ENCODE measurements around the gene PRKCE. TPM values are rescaled to one million over a fixed set of nuclear protein-coding genes. Genes with fewer than 3 reads are reported as not detected.

The PRKCE gene
- total and polyA plus RNA-seq, 2 experiments from 2014 or later = 9.6 to 11.9 TPM

DNA sequence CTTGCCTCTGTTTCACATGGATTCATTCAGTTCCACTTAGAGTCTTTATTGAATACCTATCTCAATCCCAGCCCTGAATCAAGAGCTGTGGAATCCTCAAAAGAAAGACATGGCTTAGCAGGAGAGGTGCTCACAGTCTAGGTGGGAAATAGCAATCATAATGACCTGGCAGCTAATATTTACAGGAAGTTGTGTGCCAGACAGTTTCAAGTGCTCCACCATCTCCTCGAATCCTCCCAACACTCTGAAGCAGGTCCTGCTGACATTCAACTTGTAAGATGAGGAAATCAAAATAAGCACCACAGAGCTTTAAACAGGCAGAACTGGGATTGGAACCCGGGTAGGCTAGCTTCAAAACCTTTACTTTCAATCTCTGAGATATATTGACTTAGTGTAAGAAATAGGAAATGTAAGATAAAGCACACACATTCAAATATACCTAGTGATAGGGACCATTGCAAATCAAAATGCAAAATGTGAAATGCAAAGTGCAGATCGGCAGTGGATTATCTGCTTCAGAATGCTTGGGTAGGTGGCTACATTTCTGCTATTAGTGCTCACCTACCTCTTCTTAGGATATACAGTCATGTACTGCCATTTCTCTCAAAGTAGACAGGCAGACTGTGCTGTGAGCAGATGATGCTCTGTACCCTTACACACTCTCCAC, 182.0 kb downstream of the PRKCE start:
- Histone ChIP-seq H3K9me2 (replicated peaks; ENCODE audit: insufficient read depth) (no peaks in the 10 kb centered on the region), H3K4me1 (ENCODE audit: insufficient read depth) (no peaks in the 10 kb centered on the region), H3K9me3 (ENCODE audit: low read depth) (peaks cover 8% of the 10 kb centered on the region), H3K4me2 (no peak overlapping the region), H3K79me2 (peaks cover 2% of the 10 kb centered on the region), H2AFZ (no peak overlapping the region), H3K36me3 (replicated peaks; ENCODE audit: insufficient read depth, low read depth) (no peaks in the 10 kb centered on the region), H3K27ac (no peak overlapping the region), H3K4me3 (no peak overlapping the region), H3K27me3 (no peaks in the 10 kb centered on the region), H4K20me1 (ENCODE audit: insufficient read depth, poor library complexity, severe bottlenecking) (no peaks in the 10 kb centered on the region)
- TF ChIP-seq EZH2phosphoT487 (IDR thresholded peaks at IDR 0.05; ENCODE audit: low read depth, severe bottlenecking, unreplicated experiment) = no peak
- TF ChIP-seq, protein P1, sequence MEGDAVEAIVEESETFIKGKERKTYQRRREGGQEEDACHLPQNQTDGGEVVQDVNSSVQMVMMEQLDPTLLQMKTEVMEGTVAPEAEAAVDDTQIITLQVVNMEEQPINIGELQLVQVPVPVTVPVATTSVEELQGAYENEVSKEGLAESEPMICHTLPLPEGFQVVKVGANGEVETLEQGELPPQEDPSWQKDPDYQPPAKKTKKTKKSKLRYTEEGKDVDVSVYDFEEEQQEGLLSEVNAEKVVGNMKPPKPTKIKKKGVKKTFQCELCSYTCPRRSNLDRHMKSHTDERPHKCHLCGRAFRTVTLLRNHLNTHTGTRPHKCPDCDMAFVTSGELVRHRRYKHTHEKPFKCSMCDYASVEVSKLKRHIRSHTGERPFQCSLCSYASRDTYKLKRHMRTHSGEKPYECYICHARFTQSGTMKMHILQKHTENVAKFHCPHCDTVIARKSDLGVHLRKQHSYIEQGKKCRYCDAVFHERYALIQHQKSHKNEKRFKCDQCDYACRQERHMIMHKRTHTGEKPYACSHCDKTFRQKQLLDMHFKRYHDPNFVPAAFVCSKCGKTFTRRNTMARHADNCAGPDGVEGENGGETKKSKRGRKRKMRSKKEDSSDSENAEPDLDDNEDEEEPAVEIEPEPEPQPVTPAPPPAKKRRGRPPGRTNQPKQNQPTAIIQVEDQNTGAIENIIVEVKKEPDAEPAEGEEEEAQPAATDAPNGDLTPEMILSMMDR (IDR thresholded peaks at IDR 0.05; ENCODE audit: poor library complexity) = no peak
- TF ChIP-seq EZH2 (IDR thresholded peaks at IDR 0.05; ENCODE audit: borderline replicate concordance) = no peak
- 85% methylated on average over 3 of the region's 3 CpGs for WGBS (ENCODE audit: low lambda C conversion rate, missing lambda C conversion rate)
- DNase-seq (ENCODE audit: low spot score) = no peak

DNA sequence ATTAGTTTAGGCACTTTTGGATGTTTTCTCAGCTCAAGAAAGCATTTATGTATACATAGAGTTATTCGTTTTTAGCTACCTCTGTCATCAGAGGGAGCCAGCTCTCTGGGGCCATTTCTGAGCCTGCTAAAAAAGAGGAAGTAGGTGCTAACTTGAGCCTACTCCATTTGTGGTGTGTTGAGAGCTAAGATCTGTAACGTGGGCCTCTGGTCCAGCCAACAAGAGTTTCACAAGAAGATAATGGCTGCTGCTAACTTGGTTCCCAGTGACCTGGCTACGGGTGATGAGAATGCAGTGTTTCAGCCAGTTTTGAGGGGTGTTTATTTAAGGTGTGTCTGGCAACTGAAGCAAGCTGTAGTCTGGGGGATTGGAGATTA, 182.5 kb downstream of the PRKCE start:
- no peaks in the 10 kb centered on the region for H3K36me3 ChIP-seq (replicated peaks; ENCODE audit: insufficient read depth, low read depth)
- H3K9me2 ChIP-seq (replicated peaks; ENCODE audit: insufficient read depth) = no peaks in the 10 kb centered on the region
- H3K27ac ChIP-seq = no peak overlapping the region
- no peak for DNase-seq (ENCODE audit: low spot score)
- H3K27me3 ChIP-seq = no peaks in the 10 kb centered on the region
- WGBS (ENCODE audit: low lambda C conversion rate, missing lambda C conversion rate) = 55% methylated on average over 3 of the region's 3 CpGs
- H3K79me2 ChIP-seq = peaks cover 2% of the 10 kb centered on the region
- H4K20me1 ChIP-seq (ENCODE audit: insufficient read depth, poor library complexity, severe bottlenecking) = no peaks in the 10 kb centered on the region
- peaks cover 8% of the 10 kb centered on the region for H3K9me3 ChIP-seq (ENCODE audit: low read depth)
- no peak overlapping the region for H2AFZ ChIP-seq
- H3K4me2 ChIP-seq = no peak overlapping the region
- H3K4me1 ChIP-seq (ENCODE audit: insufficient read depth) = no peaks in the 10 kb centered on the region
- no peak overlapping the region for H3K4me3 ChIP-seq
- TF ChIP-seq, protein P1 (IDR thresholded peaks at IDR 0.05; ENCODE audit: poor library complexity) = no peak
- TF ChIP-seq EZH2 (IDR thresholded peaks at IDR 0.05; ENCODE audit: borderline replicate concordance) (no peak), EZH2phosphoT487 (IDR thresholded peaks at IDR 0.05; ENCODE audit: low read depth, severe bottlenecking, unreplicated experiment) (no peak)

DNA sequence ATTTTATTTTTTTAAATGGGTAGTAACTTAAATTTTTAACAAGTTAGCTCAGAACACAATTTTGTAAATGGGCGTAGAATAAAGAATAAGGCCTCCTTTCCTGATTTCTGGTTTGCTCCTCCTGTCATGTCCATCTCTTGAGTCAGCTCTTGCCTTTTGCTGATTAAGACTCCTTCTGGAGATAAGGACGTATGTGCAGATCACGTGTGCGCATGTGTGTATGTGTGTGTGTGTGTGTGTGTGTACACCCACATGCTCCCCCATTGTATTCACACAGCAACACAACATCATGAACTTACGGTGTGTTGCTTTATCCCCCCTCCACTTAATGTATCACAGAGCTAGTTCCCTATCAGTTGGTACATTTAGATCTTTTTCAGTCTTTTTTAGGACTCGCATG, 182.9 kb downstream of the PRKCE start:
- H3K27me3 ChIP-seq = no peaks in the 10 kb centered on the region
- no peak for TF ChIP-seq EZH2phosphoT487 (IDR thresholded peaks at IDR 0.05; ENCODE audit: low read depth, severe bottlenecking, unreplicated experiment)
- TF ChIP-seq, protein P1 (IDR thresholded peaks at IDR 0.05; ENCODE audit: poor library complexity) = no peak
- TF ChIP-seq EZH2 (IDR thresholded peaks at IDR 0.05; ENCODE audit: borderline replicate concordance) = no peak
- 92% methylated on average over 6 of the region's 6 CpGs for whole genome bisulfite sequencing (ENCODE audit: low lambda C conversion rate, missing lambda C conversion rate)

More for the DNA sequence above, 182.9 kb downstream of the PRKCE start:
- no peak overlapping the region for H2AFZ ChIP-seq
- no peak overlapping the region for H3K4me2 ChIP-seq
- peaks cover 8% of the 10 kb centered on the region for H3K9me3 ChIP-seq (ENCODE audit: low read depth)
- DNase-seq (ENCODE audit: low spot score) = no peak
- H4K20me1 ChIP-seq (ENCODE audit: insufficient read depth, poor library complexity, severe bottlenecking) = no peaks in the 10 kb centered on the region
- H3K9me2 ChIP-seq (replicated peaks; ENCODE audit: insufficient read depth) = no peaks in the 10 kb centered on the region
- H3K4me3 ChIP-seq = no peak overlapping the region
- H3K36me3 ChIP-seq (replicated peaks; ENCODE audit: insufficient read depth, low read depth) = no peaks in the 10 kb centered on the region
- H3K27ac ChIP-seq = no peak overlapping the region
- H3K4me1 ChIP-seq (ENCODE audit: insufficient read depth) = no peaks in the 10 kb centered on the region
- peaks cover 2% of the 10 kb centered on the region for H3K79me2 ChIP-seq
